ENCODE results near the gene IPO11.
"Not testable (repeated sequence)": the region's sequence is repeated elsewhere in the genome, so short reads cannot be mapped to it uniquely, and the experiment has no call there.

IPO11 gene

GRCh38 chr5:62657772-62658171 lies 245.2 kb downstream of the IPO11 start:
- not testable (repeated sequence) for DNase-seq (ENCODE audit: low read depth); H3K4me3 ChIP-seq (ENCODE audit: low read depth, low read length)

- H3K4me3 ChIP-seq (ENCODE audit: low read depth, low read length) = no peak overlapping the region
- DNase-seq (ENCODE audit: low read depth) = no peak
Measured at GRCh38 chr5:62661126-62661525, 248.6 kb downstream of the IPO11 start.

- no peak for DNase-seq (ENCODE audit: low read depth)
- no peak overlapping the region for H3K4me3 ChIP-seq (ENCODE audit: low read depth, low read length)
Measured at GRCh38 chr5:62662521-62662920, 250.0 kb downstream of the IPO11 start.

- DNase-seq (ENCODE audit: low read depth) = no peak
- H3K4me3 ChIP-seq (ENCODE audit: low read depth, low read length) = no peak overlapping the region
Measured at GRCh38 chr5:62671479-62671878, 258.9 kb downstream of the IPO11 start.

GRCh38 chr5:62676596-62676995 lies 264.0 kb downstream of the IPO11 start:
- DNase-seq (ENCODE audit: low read depth); H3K4me3 ChIP-seq (ENCODE audit: low read depth, low read length): not testable (repeated sequence)
